Dendritic cell treated with granulocyte-macrophage colony-stimulating factor and Interleukin-4, amounts not matched to agents 40 ng/mL and 50 ng/mL, for 4 days (primary cell): Measurements from ENCODE around the gene ADAMTS2.

Source experiments
- H3K27ac Mint-ChIP-seq: one replicate; pipeline ENCODE4 v1.8.0; 2022; ENCODE audit warnings: mild to moderate bottlenecking, mixed read lengths
- H3K27me3 Mint-ChIP-seq: one replicate; pipeline ENCODE4 v1.8.0; 2022; ENCODE audit warnings: mild to moderate bottlenecking, mixed read lengths
- H3K36me3 Mint-ChIP-seq: one replicate; pipeline ENCODE4 v1.8.0; 2022; ENCODE audit warnings: low read depth, mixed read lengths
- H3K4me1 Mint-ChIP-seq: one replicate; pipeline ENCODE4 v1.8.0; 2022; ENCODE audit warnings: low read depth, mixed read lengths
- H3K4me3 Mint-ChIP-seq: one replicate; pipeline ENCODE4 v1.8.0; 2022; ENCODE audit warnings: mild to moderate bottlenecking, moderate library complexity, mixed read lengths
- H3K9me3 Mint-ChIP-seq: one replicate; pipeline ENCODE4 v1.8.0; 2022; ENCODE audit warnings: mixed read lengths
- intact Hi-C: fragments of 100-400 bp; cut with micrococcal nuclease; formaldehyde crosslinking; loops from one replicate; pipeline ENCODE4 v1.15.0; 2022

ADAMTS2 gene

GRCh38 chr5:179309751-179310320 lies 35.4 kb downstream of the ADAMTS2 start:
- H3K9me3 Mint-ChIP-seq = peaks cover 9% of the 10 kb centered on the region
- H3K4me3 Mint-ChIP-seq = no peak overlapping the region
- no peaks in the 10 kb centered on the region for H3K27me3 Mint-ChIP-seq
- intact Hi-C loops = no loop called here
- no peaks in the 10 kb centered on the region for H3K4me1 Mint-ChIP-seq
- no peak overlapping the region for H3K27ac Mint-ChIP-seq
- no peaks in the 10 kb centered on the region for H3K36me3 Mint-ChIP-seq

GRCh38 chr5:179309383-179309670 lies 35.9 kb downstream of the ADAMTS2 start:
- H3K27me3 Mint-ChIP-seq = peaks cover 1% of the 10 kb centered on the region
- no peak overlapping the region for H3K27ac Mint-ChIP-seq
- H3K9me3 Mint-ChIP-seq = peaks cover 14% of the 10 kb centered on the region
- no peaks in the 10 kb centered on the region for H3K4me1 Mint-ChIP-seq
- intact Hi-C loops = no loop called here
- H3K36me3 Mint-ChIP-seq = no peaks in the 10 kb centered on the region
- no peak overlapping the region for H3K4me3 Mint-ChIP-seq

- Mint-ChIP-seq H3K9me3 (peaks cover 19% of the 10 kb centered on the region), H3K27me3 (peaks cover 1% of the 10 kb centered on the region), H3K36me3 (no peaks in the 10 kb centered on the region), H3K27ac (no peak overlapping the region), H3K4me3 (no peak overlapping the region), H3K4me1 (no peaks in the 10 kb centered on the region)
- intact Hi-C loops = no loop called here
Measured at GRCh38 chr5:179308563-179309382, 36.5 kb downstream of the ADAMTS2 start.

- intact Hi-C loops = no loop called here
- Mint-ChIP-seq H3K27ac (no peak overlapping the region), H3K4me3 (no peak overlapping the region), H3K9me3 (peaks cover 23% of the 10 kb centered on the region), H3K27me3 (peaks cover 1% of the 10 kb centered on the region), H3K4me1 (no peaks in the 10 kb centered on the region), H3K36me3 (no peaks in the 10 kb centered on the region)
Measured at GRCh38 chr5:179307931-179308471, 37.3 kb downstream of the ADAMTS2 start.

- peaks cover 6% of the 10 kb centered on the region for H3K4me1 Mint-ChIP-seq
- H3K27ac Mint-ChIP-seq = no peak overlapping the region
- H3K27me3 Mint-ChIP-seq = peaks cover 1% of the 10 kb centered on the region
- H3K4me3 Mint-ChIP-seq = no peak overlapping the region
- intact Hi-C loops = no loop called here
- H3K9me3 Mint-ChIP-seq = peaks cover 23% of the 10 kb centered on the region
- no peaks in the 10 kb centered on the region for H3K36me3 Mint-ChIP-seq
Measured at GRCh38 chr5:179307013-179307800, 38.1 kb downstream of the ADAMTS2 start.

- intact Hi-C loops = no loop called here
- peaks cover 23% of the 10 kb centered on the region for H3K9me3 Mint-ChIP-seq
- H3K4me3 Mint-ChIP-seq = no peak overlapping the region
- no peak overlapping the region for H3K27ac Mint-ChIP-seq
- H3K4me1 Mint-ChIP-seq = peaks cover 6% of the 10 kb centered on the region
- H3K27me3 Mint-ChIP-seq = peaks cover 1% of the 10 kb centered on the region
- no peaks in the 10 kb centered on the region for H3K36me3 Mint-ChIP-seq
Measured at GRCh38 chr5:179306191-179307012, 38.9 kb downstream of the ADAMTS2 start.

GRCh38 chr5:179304871-179305270 lies 40.4 kb downstream of the ADAMTS2 start:
- Mint-ChIP-seq H3K27ac (no peak overlapping the region), H3K36me3 (no peaks in the 10 kb centered on the region), H3K9me3 (peaks cover 23% of the 10 kb centered on the region), H3K4me3 (no peak overlapping the region), H3K4me1 (peaks cover 6% of the 10 kb centered on the region), H3K27me3 (peaks cover 1% of the 10 kb centered on the region)
- intact Hi-C loops = no loop called here

GRCh38 chr5:179304466-179304865 lies 40.8 kb downstream of the ADAMTS2 start:
- peaks cover 6% of the 10 kb centered on the region for H3K4me1 Mint-ChIP-seq
- no peaks in the 10 kb centered on the region for H3K36me3 Mint-ChIP-seq
- H3K27ac Mint-ChIP-seq = no peak overlapping the region
- peaks cover 1% of the 10 kb centered on the region for H3K27me3 Mint-ChIP-seq
- H3K4me3 Mint-ChIP-seq = no peak overlapping the region
- peaks cover 23% of the 10 kb centered on the region for H3K9me3 Mint-ChIP-seq
- intact Hi-C loops = no loop called here

GRCh38 chr5:179303451-179304200 lies 41.6 kb downstream of the ADAMTS2 start:
- Mint-ChIP-seq H3K9me3 (peaks cover 23% of the 10 kb centered on the region), H3K36me3 (no peaks in the 10 kb centered on the region), H3K27ac (no peak overlapping the region), H3K4me1 (peaks cover 6% of the 10 kb centered on the region), H3K4me3 (no peak overlapping the region), H3K27me3 (peaks cover 1% of the 10 kb centered on the region)
- intact Hi-C loops = no loop called here

GRCh38 chr5:179302499-179303185 lies 42.6 kb downstream of the ADAMTS2 start:
- Mint-ChIP-seq H3K9me3 (peaks cover 23% of the 10 kb centered on the region), H3K4me3 (no peak overlapping the region), H3K27me3 (peaks cover 1% of the 10 kb centered on the region), H3K4me1 (peaks cover 6% of the 10 kb centered on the region), H3K27ac (no peak overlapping the region), H3K36me3 (no peaks in the 10 kb centered on the region)
- intact Hi-C loops = no loop called here

- Mint-ChIP-seq H3K4me1 (peaks cover 6% of the 10 kb centered on the region), H3K27me3 (peaks cover 1% of the 10 kb centered on the region), H3K4me3 (no peak overlapping the region), H3K36me3 (no peaks in the 10 kb centered on the region), H3K27ac (no peak overlapping the region), H3K9me3 (peaks cover 23% of the 10 kb centered on the region)
- intact Hi-C loops = no loop called here
Measured at GRCh38 chr5:179301796-179302195, 43.5 kb downstream of the ADAMTS2 start.

GRCh38 chr5:179301376-179301775 lies 43.9 kb downstream of the ADAMTS2 start:
- Mint-ChIP-seq H3K4me1 (peaks cover 6% of the 10 kb centered on the region), H3K4me3 (no peak overlapping the region), H3K9me3 (peaks cover 23% of the 10 kb centered on the region), H3K27me3 (peaks cover 1% of the 10 kb centered on the region), H3K27ac (no peak overlapping the region), H3K36me3 (no peaks in the 10 kb centered on the region)
- intact Hi-C loops = no loop called here
